Body of pancreas (tissue), 4 donors: ENCODE data around the gene EPYC.

ENCODE experiments used
- CTCF ChIP-seq, 7 experiments: fragments of 450-650 bp in 4 of 7; fragments of 200-600 bp in 3 of 7; sonication (generic) in 3 of 7; IDR thresholded peaks; one replicate each; pipeline ENCODE4 v1.5.1; 2016 to 2019; ENCODE audit warnings: antibody characterized with exemption in 7 of 7
- POLR2A ChIP-seq, 3 donors: fragments of 450-650 bp; IDR thresholded peaks; one replicate each; pipeline ENCODE4 v1.6.1; 2016; ENCODE audit warnings: antibody characterized with exemption in 3 of 3, mild to moderate bottlenecking in 2 of 3

DNA sequence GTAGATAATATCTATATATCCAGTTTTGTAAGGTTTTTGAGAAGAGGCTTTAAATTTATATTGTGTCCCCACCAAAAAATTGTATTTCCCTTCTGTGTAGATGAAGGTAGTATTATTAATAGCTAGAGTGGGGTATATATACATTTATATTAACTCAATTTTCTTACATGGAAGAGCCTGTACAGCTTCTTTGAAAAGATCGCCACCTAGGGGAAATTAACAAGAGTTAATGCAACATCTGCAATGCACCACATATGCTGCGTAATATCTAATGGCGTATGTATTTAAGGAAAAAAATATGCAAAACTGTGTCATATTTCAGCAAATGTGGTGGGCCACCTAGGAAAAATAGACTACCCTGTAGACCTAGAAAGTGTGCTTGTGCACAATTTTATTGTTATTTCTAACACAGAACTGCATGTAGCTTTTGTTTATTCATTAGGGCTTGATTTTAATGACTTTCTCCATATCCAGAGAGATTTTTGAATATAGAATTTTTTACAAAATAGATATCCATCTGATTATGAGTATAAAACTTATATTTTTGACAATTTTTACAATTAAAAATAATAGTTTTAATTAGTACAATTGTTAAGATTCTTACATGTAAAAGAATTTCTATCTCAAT, 63.8 kb downstream of the EPYC start:
- TF ChIP-seq CTCF (IDR thresholded peaks at IDR 0.05) (peak in 6 of 7 experiments; percentile 34 to 38 (median 36)), POLR2A (IDR thresholded peaks at IDR 0.05) (no peak)
